ENCODE results near the gene MORN1. TPM values are rescaled to one million over a fixed set of nuclear protein-coding genes. Genes with fewer than 3 reads are reported as not detected.

MORN1 gene
- total and polyA plus RNA-seq, 2 of the 4 experiments (the other 2 are of a cell fraction) = 3.0 to 4.2 TPM

- no peak for DNase-seq
- Histone ChIP-seq H3K9me1 (ENCODE audit: insufficient read depth, low read length) (peaks cover 10% of the 10 kb centered on the region), H3K4me3 (ENCODE audit: insufficient read depth, low read depth, low read length) (peak overlapping the region; percentile 91), H4K20me1 (ENCODE audit: insufficient read depth, low read length) (peaks cover 44% of the 10 kb centered on the region), H3K14ac (replicated peaks; ENCODE audit: low read depth, low read length) (peak overlapping the region; percentile 93), H4K91ac (ENCODE audit: insufficient read depth, low read depth, low read length) (peak overlapping the region; percentile 87), H3K79me1 (ENCODE audit: low read depth in 1 of 2, low read length in 2 of 2) (peaks cover 13 to 66% of the 10 kb centered on the region in 2 experiments; a peak in 3 of 4 replicates), H3K4me1 (ENCODE audit: control insufficient read depth, insufficient read depth, low read length) (peaks cover 5% of the 10 kb centered on the region), H2BK20ac (ENCODE audit: low read depth, low read length) (no peak overlapping the region), H3K56ac (ENCODE audit: extremely low read depth, insufficient read depth, low read length) (peak overlapping the region; percentile 56), H2AK9ac (replicated peaks; ENCODE audit: low read depth, low read length, poor library complexity) (peak overlapping the region; percentile 97), H3K27ac (ENCODE audit: insufficient read depth, low read length) (peak overlapping the region; percentile 84), H3K36me3 (ENCODE audit: control insufficient read depth, insufficient read depth, low read length) (peaks cover 32% of the 10 kb centered on the region), H3K9ac (ENCODE audit: low read depth, low read length) (peak overlapping the region; percentile 99), H2BK5ac (ENCODE audit: low read depth, low read length, poor library complexity, severe bottlenecking) (peak overlapping the region; percentile 90), H2BK120ac (ENCODE audit: low read depth, low read length) (no peak overlapping the region), H3K9me3 (ENCODE audit: control insufficient read depth, insufficient read depth, low read length) (no peaks in the 10 kb centered on the region), H3K18ac (ENCODE audit: low read depth, low read length) (no peak overlapping the region), H2AK5ac (ENCODE audit: low read depth, low read length) (peak overlapping the region; percentile 85), H4K5ac (ENCODE audit: low read depth, low read length) (peak overlapping the region; percentile 30; the same call in 1 of the 2 replicates), H2BK15ac (ENCODE audit: low read depth, low read length) (no peak overlapping the region), H4K8ac (ENCODE audit: low read depth in 2 of 2, low read length in 2 of 2) (peak overlapping the region in 1 of 2 experiments; percentile 85; a peak in 2 of 4 replicates), H3K23ac (ENCODE audit: low read depth, low read length) (peak overlapping the region; percentile 82), H3K4me2 (ENCODE audit: low read depth, low read length) (peak overlapping the region; percentile 99), H3K4ac (ENCODE audit: low read depth, low read length) (peak overlapping the region; percentile 90), H2AFZ (replicated peaks; ENCODE audit: low read length, poor library complexity) (peak overlapping the region; percentile 97), H3K27me3 (ENCODE audit: control insufficient read depth, insufficient read depth, low read length) (no peaks in the 10 kb centered on the region)
- in situ Hi-C loops (cut with MboI; ENCODE audit: low sequenced_read_pairs) = no loop called here
- no peak for TF ChIP-seq BHLHE40 (IDR thresholded peaks at IDR 0.05; ENCODE audit: low read depth, low read length)
- no peak for TF ChIP-seq CTCF (conservative IDR thresholded peaks at IDR 0.05; ENCODE audit: low read depth, low read length)
- no peak for TF ChIP-seq POLR2A (IDR thresholded peaks at IDR 0.05; ENCODE audit: low read depth, low read length)
- TF ChIP-seq RCOR1 (IDR thresholded peaks at IDR 0.05; ENCODE audit: insufficient replicate concordance, low read length) = no peak
- TF ChIP-seq SMC3 (IDR thresholded peaks at IDR 0.05; ENCODE audit: low read depth, low read length) = no peak
- TF ChIP-seq CHD1 (IDR thresholded peaks at IDR 0.05; ENCODE audit: low read depth, low read length) = 0 out of 2 replicates have a peak, but pooled peaks have one; percentile 81
- ChIA-PET POLR2A (ENCODE audit: unreplicated experiment) (interaction anchor here (0.5 to 0.6 kb wide), 2 partner anchors 10 to 187 kb away, joined by 5 to 17 read pairs; no protein-coding TSS in a partner anchor), CTCF (interaction anchor here (0.8 to 1.7 kb wide), 2 partner anchors 10 to 197 kb away, joined by 3 to 9 read pairs; partner anchors contain the start of gene FAAP20)
- dilution Hi-C loops (cut with HindIII; ENCODE audit: low sequenced_read_pairs, unreplicated experiment) = no loop called here
- BruUV-seq (replicated peaks) = no TSS peak
- peak; percentile 38 for ATAC-seq (ENCODE audit: low read depth)
- intact Hi-C loops (cut with micrococcal nuclease) = no loop called here
- 0% methylated on average over 22 of the region's 62 CpGs; no CpG with 5 or more reads in 1 of the 2 experiments for WGBS, 2 experiments (ENCODE audit: extremely low coverage in 2 of 2, insufficient read length in 1 of 2)
Observed at GRCh38 chr1:2391931-2392509, 666 bp upstream of the MORN1 start.

All from IMR-90 (cell line).